ENCODE results near the gene LRRC8D. TPM values are rescaled to one million over a fixed set of nuclear protein-coding genes. Genes with fewer than 3 reads are reported as not detected.

LRRC8D gene
- total and polyA plus RNA-seq, 9 of the 15 experiments (the other 6 are each of a cell fraction or from before 2014, with no cell fraction given), result 3.4 to 53.9 (median 15.9) TPM

- TF ChIP-seq TRIM28 (IDR thresholded peaks at IDR 0.05), result 0 out of 2 replicates have a peak, but pooled peaks have one; percentile 57
- no peak for TF ChIP-seq HMG20B (CRISPR knock-in tag; IDR thresholded peaks at IDR 0.05)
- TF ChIP-seq TAF9B (IDR thresholded peaks at IDR 0.05; ENCODE audit: partially characterized antibody), result no peak
- peak; percentile 72 for TF ChIP-seq ZNF316 (IDR thresholded peaks at IDR 0.05)
- TF ChIP-seq MXD1 (CRISPR knock-in tag; IDR thresholded peaks at IDR 0.05; ENCODE audit: borderline replicate concordance, poor library complexity, severe bottlenecking), result no peak
- TF ChIP-seq CBX3 (IDR thresholded peaks at IDR 0.05; ENCODE audit: borderline replicate concordance in 1 of 2, low read length in 2 of 2), result peak in 1 of 2 experiments; percentile 21; a peak in 1 of 3 replicates
- TF ChIP-seq HNRNPH1 (optimal IDR thresholded peaks at IDR 0.05; ENCODE audit: low read depth, low read length), result no peak
- no peak for TF ChIP-seq RFX5 (IDR thresholded peaks at IDR 0.05; ENCODE audit: low read depth, low read length)
- TF ChIP-seq KHSRP (IDR thresholded peaks at IDR 0.05), result no peak
- TF ChIP-seq TRIM24 (IDR thresholded peaks at IDR 0.05), result peak in 1 of 2 experiments; percentile 35; a peak in 1 of 4 replicates
- FAIRE-seq, result no peak
- H3K79me2 ChIP-seq (ENCODE audit: control insufficient read depth, insufficient read depth, low read length), result peaks cover 82% of the 10 kb centered on the region
- ChIA-PET CTCF (ENCODE audit: low intra/inter-chr PET ratio) (no interaction called here), POLR2A (interaction anchor here (0.8 to 1.0 kb wide), 2 partner anchors 11 to 12 kb away, joined by 3 to 4 read pairs; no protein-coding TSS in a partner anchor)
- in situ Hi-C loops (cut with MboI), result no loop called here
- no TSS peak for BruUV-seq (replicated peaks)
- no peak overlapping the region for H3K9ac ChIP-seq (ENCODE audit: insufficient read depth in 1 of 2, low read depth in 2 of 2, low read length in 2 of 2)
- H4K20me1 ChIP-seq (replicated peaks; ENCODE audit: control insufficient read depth, insufficient read depth, low read length), result peaks cover 6% of the 10 kb centered on the region; the same call in 1 of the 2 replicates
- no peak overlapping the region for H2AFZ ChIP-seq (ENCODE audit: low read depth, low read length)
- H3K9me1 ChIP-seq (ENCODE audit: control insufficient read depth, insufficient read depth, low read length), result no peaks in the 10 kb centered on the region
- H3K27me3 ChIP-seq (ENCODE audit: control insufficient read depth in 2 of 2, insufficient read depth in 2 of 2, low read length in 2 of 2), result no peaks in the 10 kb centered on the region
- H3K9me3 ChIP-seq (replicated peaks; ENCODE audit: control insufficient read depth, insufficient read depth, low read depth, low read length), result 0 out of 2 replicates have a peak, but pooled peaks cover 6% of the 10 kb centered on the region
- no peak overlapping the region for H3K4me2 ChIP-seq (ENCODE audit: insufficient read depth, low read length)
- WGBS (ENCODE audit: insufficient coverage, low coverage, missing lambda C conversion rate), result 91% methylated on average over 3 of the region's 3 CpGs
- peaks cover 10 to 32% of the 10 kb centered on the region in 2 experiments; a peak in 4 of 5 replicates for H3K4me1 ChIP-seq (replicated peaks in 1 of 2; ENCODE audit: control insufficient read depth in 2 of 2, insufficient read depth in 2 of 2, low read length in 2 of 2)
- H3K4me3 ChIP-seq, result no peak overlapping the region
- intact Hi-C loops (cut with micrococcal nuclease), result no loop called here
- DNase-seq (ENCODE audit: extremely low read depth in 1 of 4, low spot score in 3 of 4), result no peak
- ATAC-seq, result no peak
- H3K36me3 ChIP-seq (ENCODE audit: control insufficient read depth, insufficient read depth, low read length), result peaks cover 38% of the 10 kb centered on the region
- H3K27ac ChIP-seq (ENCODE audit: extremely low read depth, low read depth, low read length), result no peak overlapping the region
These were observed 6.5 kb downstream of the LRRC8D start for GRCh38 chr1:89827330-89827729.
